Spinal cord (tissue), 10 donors: ENCODE measurements around the gene THEM4. TPM values are rescaled to one million over a fixed set of nuclear protein-coding genes. Genes with fewer than 3 reads are reported as not detected.
"Not testable (repeated sequence)": the region's sequence is repeated elsewhere in the genome, so short reads cannot be mapped to it uniquely, and the experiment has no call there.

Source experiments
- DNase-seq, 6 donors: peaks; one replicate each; pipeline versions ENCODE4 v3.0.0 to v3.0.0-alpha.2; 2013 to 2015; ENCODE audit warnings: low spot score in 6 of 6, low read depth in 4 of 6
- H3K27ac ChIP-seq: one replicate; pipeline ENCODE4 v1.5.1; 2013; ENCODE audit warnings: low read depth, low read length, control low read depth
- H3K27me3 ChIP-seq: one replicate; pipeline ENCODE4 v1.6.1; 2013; ENCODE audit warnings: low read length; ENCODE audit not compliant: control insufficient read depth, insufficient read depth
- H3K36me3 ChIP-seq: one replicate; pipeline ENCODE4 v1.6.1; 2013; ENCODE audit warnings: low read length; ENCODE audit not compliant: control insufficient read depth, insufficient read depth
- H3K4me1 ChIP-seq: one replicate; pipeline ENCODE4 v1.6.1; 2013; ENCODE audit warnings: low read length; ENCODE audit not compliant: control insufficient read depth, insufficient read depth
- H3K4me3 ChIP-seq: one replicate; pipeline ENCODE4 v1.5.1; 2013; ENCODE audit warnings: low read depth, low read length, control low read depth
- H3K9me3 ChIP-seq: one replicate; pipeline ENCODE4 v1.6.1; 2013; ENCODE audit warnings: low read length; ENCODE audit not compliant: control insufficient read depth, insufficient read depth
- WGBS: methylation state at CpG from one replicate; pipeline ENCODE4 v1.1.5; 2013; ENCODE audit warnings: missing lambda C conversion rate; ENCODE audit not compliant: insufficient coverage; 5-methylcytosine and 5-hydroxymethylcytosine counted together
- polyA plus RNA-seq, 2 donors: library from polyadenylated mRNA; unstranded; fragments of 120-200 nt; gene quantifications; one replicate each; pipeline ENCODE4 v1.2.1, GENCODE V29; 2013; ENCODE audit not compliant: insufficient read length in 2 of 2
- total RNA-seq, 2 donors: library from RNA; depleted of rRNA in 1 of 2; stranded (reverse); fragments of 120-200 nt in 1 of 2; fragments of >200 nt in 1 of 2; gene quantifications; one replicate each; pipeline versions ENCODE4 v1.2.3 to v1.2.4, GENCODE V29; 2013 to 2014
- donor health status: healthy.

The THEM4 gene
- total and polyA plus RNA-seq, 4 donors, result 13.0 to 34.0 (median 21.3) TPM

- not testable (repeated sequence) for H3K4me1 ChIP-seq, DNase-seq, H3K4me3 ChIP-seq, H3K36me3 ChIP-seq, H3K27ac ChIP-seq, H3K9me3 ChIP-seq, H3K27me3 ChIP-seq
- WGBS, result 81% methylated on average over 6 of the region's 8 CpGs
Measured at GRCh38 chr1:151855516-151855915, 53.8 kb downstream of the THEM4 start.

- Histone ChIP-seq H3K27ac (no peak overlapping the region), H3K4me1 (no peaks in the 10 kb centered on the region), H3K4me3 (no peak overlapping the region), H3K27me3 (peaks cover 3% of the 10 kb centered on the region), H3K36me3 (no peaks in the 10 kb centered on the region), H3K9me3 (no peaks in the 10 kb centered on the region)
- 94% methylated on average over 7 of the region's 7 CpGs for WGBS
- no peak for DNase-seq
Measured at GRCh38 chr1:151854658-151855057, 54.7 kb downstream of the THEM4 start.

GRCh38 chr1:151853411-151853943 is 55.8 kb downstream of the THEM4 start, which contains the start of gene THEM5:
Gene THEM5 (minus strand): TSS chr1:151853712. CDS start chr1:151853565, 147 bp downstream.
- WGBS, result 63% methylated on average over 4 of the region's 5 CpGs
- peaks cover 3% of the 10 kb centered on the region for H3K27me3 ChIP-seq
- no peaks in the 10 kb centered on the region for H3K9me3 ChIP-seq
- no peaks in the 10 kb centered on the region for H3K36me3 ChIP-seq
- no peak for DNase-seq
- no peak within 1 kb of the TSS for H3K27ac ChIP-seq
- no peak within 1 kb of the TSS for H3K4me3 ChIP-seq
- H3K4me1 ChIP-seq, result no peaks in the 10 kb centered on the region

DNA sequence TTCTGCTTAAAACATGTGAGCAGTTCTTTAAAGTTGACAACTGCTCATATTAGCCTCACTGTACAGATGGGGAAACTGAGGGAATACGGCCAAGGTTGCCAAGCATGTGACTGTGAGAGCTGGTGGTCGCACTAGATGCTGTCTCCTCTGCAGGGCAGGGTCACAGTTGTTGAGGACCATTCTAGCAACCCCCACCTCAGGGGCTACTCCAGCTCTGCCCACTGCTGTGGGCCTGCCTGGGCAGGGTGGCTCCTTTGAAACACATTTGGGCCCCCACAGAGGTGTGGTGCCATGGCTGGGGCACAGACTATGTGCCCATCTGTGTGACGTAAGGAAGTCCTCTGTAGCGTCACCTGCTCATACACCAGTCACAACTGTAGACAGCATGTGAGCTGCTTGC is 56.6 kb downstream of the THEM4 start:
- Histone ChIP-seq H3K36me3 (no peaks in the 10 kb centered on the region), H3K27me3 (peaks cover 3% of the 10 kb centered on the region), H3K4me1 (peaks cover 4% of the 10 kb centered on the region), H3K4me3 (no peak overlapping the region), H3K9me3 (no peaks in the 10 kb centered on the region), H3K27ac (no peak overlapping the region)
- DNase-seq, result no peak
- WGBS, result 90% methylated on average over 4 of the region's 4 CpGs

- Histone ChIP-seq H3K9me3 (no peaks in the 10 kb centered on the region), H3K27me3 (peaks cover 3% of the 10 kb centered on the region), H3K36me3 (no peaks in the 10 kb centered on the region), H3K4me3 (no peak overlapping the region), H3K27ac (no peak overlapping the region), H3K4me1 (peaks cover 4% of the 10 kb centered on the region)
- DNase-seq, result no peak
- 83% methylated on average over 8 of the region's 8 CpGs for WGBS
Measured at GRCh38 chr1:151851886-151852285, 57.4 kb downstream of the THEM4 start.

DNA sequence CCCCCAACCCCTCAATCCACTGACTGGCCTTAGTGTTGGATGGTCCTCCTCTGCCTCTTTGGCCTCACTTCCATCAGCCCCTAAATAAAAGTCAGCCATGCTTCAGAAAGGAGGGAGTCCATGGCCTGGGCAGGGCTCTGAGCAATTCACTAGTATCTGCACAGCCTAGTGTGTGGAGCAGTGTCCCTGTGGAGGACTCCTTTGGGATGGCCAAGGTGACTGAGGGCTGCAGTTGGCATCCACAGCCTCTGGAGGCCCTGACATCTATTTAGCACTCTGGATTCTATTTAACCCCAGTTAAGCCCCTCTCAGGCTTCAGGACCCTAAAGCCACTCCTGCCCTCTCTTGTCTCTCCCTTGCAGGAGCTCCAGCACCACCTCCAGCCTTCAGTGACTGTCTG is 59.4 kb downstream of the THEM4 start:
- no peaks in the 10 kb centered on the region for H3K9me3 ChIP-seq
- H3K4me1 ChIP-seq, result peaks cover 4% of the 10 kb centered on the region
- H3K27me3 ChIP-seq, result peaks cover 3% of the 10 kb centered on the region
- no peaks in the 10 kb centered on the region for H3K36me3 ChIP-seq
- no peak overlapping the region for H3K4me3 ChIP-seq
- H3K27ac ChIP-seq, result no peak overlapping the region
- no peak for DNase-seq

- Histone ChIP-seq H3K9me3 (no peaks in the 10 kb centered on the region), H3K27ac (no peak overlapping the region), H3K4me3 (no peak overlapping the region), H3K36me3 (no peaks in the 10 kb centered on the region), H3K27me3 (peaks cover 3% of the 10 kb centered on the region), H3K4me1 (peaks cover 4% of the 10 kb centered on the region)
- 78% methylated on average over 2 of the region's 3 CpGs for WGBS
- no peak for DNase-seq
Measured at GRCh38 chr1:151849126-151849525, 60.2 kb downstream of the THEM4 start.

GRCh38 chr1:151847867-151848596 is 61.3 kb downstream of the THEM4 start:
- DNase-seq, result no peak
- Histone ChIP-seq H3K27ac (no peak overlapping the region), H3K36me3 (no peaks in the 10 kb centered on the region), H3K4me1 (peaks cover 4% of the 10 kb centered on the region), H3K9me3 (no peaks in the 10 kb centered on the region), H3K27me3 (peaks cover 3% of the 10 kb centered on the region), H3K4me3 (no peak overlapping the region)
- WGBS, result 63% methylated on average over 4 of the region's 11 CpGs

GRCh38 chr1:151846686-151847237 is 62.5 kb downstream of the THEM4 start:
- Histone ChIP-seq H3K4me1 (peaks cover 4% of the 10 kb centered on the region), H3K9me3 (no peaks in the 10 kb centered on the region), H3K27me3 (peaks cover 3% of the 10 kb centered on the region), H3K4me3 (no peak overlapping the region), H3K36me3 (no peaks in the 10 kb centered on the region), H3K27ac (no peak overlapping the region)
- 81% methylated on average over 3 of the region's 8 CpGs for WGBS
- no peak for DNase-seq

GRCh38 chr1:151846062-151846568 is 63.2 kb downstream of the THEM4 start:
- WGBS, result 62% methylated on average over 6 of the region's 6 CpGs
- H3K27me3 ChIP-seq, result peaks cover 3% of the 10 kb centered on the region
- H3K9me3 ChIP-seq, result no peaks in the 10 kb centered on the region

More at GRCh38 chr1:151846062-151846568, 63.2 kb downstream of the THEM4 start:
- Histone ChIP-seq H3K4me3 (no peak overlapping the region), H3K4me1 (peaks cover 4% of the 10 kb centered on the region), H3K27ac (no peak overlapping the region), H3K36me3 (no peaks in the 10 kb centered on the region)
- DNase-seq, result no peak
